Measurements from ENCODE around the gene CD180.

The CD180 gene

GRCh38 chr5:67153292-67153691 lies 43.3 kb downstream of the CD180 start:
- no peak for TF ChIP-seq CTCF (IDR thresholded peaks at IDR 0.05)

GRCh38 chr5:67152400-67152799 lies 44.2 kb downstream of the CD180 start:
- no peak for TF ChIP-seq CTCF (IDR thresholded peaks at IDR 0.05)

GRCh38 chr5:67149951-67150523 lies 46.6 kb downstream of the CD180 start:
- TF ChIP-seq CTCF (IDR thresholded peaks at IDR 0.05): peak; percentile 81

- no peak for TF ChIP-seq CTCF (IDR thresholded peaks at IDR 0.05)
These were observed 47.3 kb downstream of the CD180 start for GRCh38 chr5:67149057-67149950.

- no peak for TF ChIP-seq CTCF (IDR thresholded peaks at IDR 0.05)
These were observed 48.8 kb downstream of the CD180 start for GRCh38 chr5:67147760-67148159.

- TF ChIP-seq CTCF (IDR thresholded peaks at IDR 0.05): no peak
These were observed 49.6 kb downstream of the CD180 start for GRCh38 chr5:67146981-67147380.

GRCh38 chr5:67146574-67146973 lies 50.0 kb downstream of the CD180 start:
- no peak for TF ChIP-seq CTCF (IDR thresholded peaks at IDR 0.05)
